Neural progenitor cell (in vitro differentiated cells): ENCODE data around the gene CDK5. TPM values are rescaled to one million over a fixed set of nuclear protein-coding genes. Genes with fewer than 3 reads are reported as not detected.

ENCODE experiments used
- DNase-seq: peaks from one replicate; pipeline ENCODE4 v3.0.0-alpha.2; 2016; ENCODE audit warnings: low spot score
- H2AFZ ChIP-seq: fragments of 200-600 bp; sonication (generic); replicated peaks from 2 replicates; pipeline ENCODE4 v1.6.1; 2016; ENCODE audit warnings: antibody characterized with exemption
- H3F3A ChIP-seq: fragments of 200-600 bp; sonication (generic); 2 replicates; pipeline ENCODE4 v1.6.1; 2016; ENCODE audit warnings: antibody characterized with exemption, low read depth
- H3K27ac ChIP-seq: fragments of 200-600 bp; sonication (generic); 2 replicates; pipeline ENCODE4 v1.5.1; 2016; ENCODE audit warnings: mild to moderate bottlenecking
- H3K27me3 ChIP-seq: fragments of 200-600 bp; sonication (generic); 2 replicates; pipeline ENCODE4 v1.6.1; 2016; ENCODE audit warnings: mild to moderate bottlenecking, moderate library complexity
- H3K36me3 ChIP-seq: fragments of 200-600 bp; sonication (generic); 2 replicates; pipeline ENCODE4 v1.5.1; 2016
- H3K4me1 ChIP-seq: fragments of 200-600 bp; sonication (generic); 2 replicates; pipeline ENCODE4 v1.6.1; 2016; ENCODE audit warnings: mixed run types
- H3K4me2 ChIP-seq: fragments of 200-600 bp; sonication (generic); 2 replicates; pipeline ENCODE4 v1.6.1; 2016
- H3K4me3 ChIP-seq: fragments of 200-600 bp; sonication (generic); 2 replicates; pipeline ENCODE4 v1.5.1; 2016
- H3K79me2 ChIP-seq: fragments of 200-600 bp; sonication (generic); 2 replicates; pipeline ENCODE4 v1.6.1; 2016; ENCODE audit warnings: low read depth
- H3K9ac ChIP-seq: fragments of 200-600 bp; sonication (generic); 2 replicates; pipeline ENCODE4 v1.6.1; 2016
- H3K9me3 ChIP-seq: fragments of 200-600 bp; sonication (generic); 2 replicates; pipeline ENCODE4 v1.5.1; 2016; ENCODE audit warnings: low read depth
- H4K20me1 ChIP-seq: fragments of 200-600 bp; sonication (generic); 2 replicates; pipeline ENCODE4 v1.6.1; 2016; ENCODE audit warnings: low read depth
- H3K27ac Mint-ChIP-seq: 3 replicates; pipeline ENCODE4 v1.8.0; 2021; ENCODE audit warnings: mixed read lengths
- H3K27me3 Mint-ChIP-seq: 2 replicates; pipeline ENCODE4 v1.8.0; 2022; ENCODE audit warnings: low read depth, mild to moderate bottlenecking, inconsistent platforms, moderate library complexity, mixed read lengths; ENCODE audit not compliant: insufficient read depth
- H3K36me3 Mint-ChIP-seq: 3 replicates; pipeline ENCODE4 v1.8.0; 2021; ENCODE audit warnings: mixed read lengths
- H3K4me1 Mint-ChIP-seq: 3 replicates; pipeline ENCODE4 v1.8.0; 2021; ENCODE audit warnings: mixed read lengths
- H3K4me3 Mint-ChIP-seq: 3 replicates; pipeline ENCODE4 v1.8.0; 2021; ENCODE audit warnings: mild to moderate bottlenecking, moderate library complexity, mixed read lengths
- H3K9me3 Mint-ChIP-seq: 3 replicates; pipeline ENCODE4 v1.8.0; 2020; ENCODE audit warnings: mixed read lengths
- EZH2 ChIP-seq: fragments of 200-600 bp; sonication (generic); IDR thresholded peaks from 2 replicates; pipeline ENCODE4 v1.6.1; 2017; ENCODE audit warnings: antibody characterized with exemption, mild to moderate bottlenecking, moderate library complexity
- EZH2phosphoT487 ChIP-seq: fragments of 200-600 bp; sonication (generic); IDR thresholded peaks from 2 replicates; pipeline ENCODE4 v1.6.1; 2017; ENCODE audit warnings: antibody characterized with exemption
- total RNA-seq: library from RNA; depleted of rRNA; stranded (reverse); fragments of >200 nt; gene quantifications from 2 replicates; pipeline ENCODE4 v1.2.3, GENCODE V29; 2015; ENCODE audit warnings: low replicate concordance
- TF ChIP-seq, protein P1 (sequence below): fragments of 200-600 bp; sonication (generic); IDR thresholded peaks from 2 replicates; pipeline ENCODE4 v1.5.1; 2017; ENCODE audit warnings: antibody characterized with exemption, mild to moderate bottlenecking

CDK5 gene
- total RNA-seq, 1 donor from 2014 or later, result 8.1 TPM

GRCh38 chr7:151094675-151095074 lies 37.0 kb upstream of the CDK5 start:
- no peak for TF ChIP-seq EZH2
- TF ChIP-seq EZH2phosphoT487, result no peak
- Mint-ChIP-seq H3K4me1 (peaks cover 9% of the 10 kb centered on the region), H3K9me3 (no peaks in the 10 kb centered on the region), H3K27ac (no peak overlapping the region), H3K36me3 (peaks cover 7% of the 10 kb centered on the region), H3K4me3 (no peak overlapping the region), H3K27me3 (peaks cover 10% of the 10 kb centered on the region)
- Histone ChIP-seq H3K27me3 (no peaks in the 10 kb centered on the region), H3K36me3 (no peaks in the 10 kb centered on the region), H3K9me3 (no peaks in the 10 kb centered on the region), H3F3A (peaks cover 8% of the 10 kb centered on the region), H3K4me1 (peaks cover 7% of the 10 kb centered on the region), H3K4me2 (no peak overlapping the region), H3K27ac (no peak overlapping the region), H3K4me3 (no peak overlapping the region), H3K9ac (no peak overlapping the region), H3K79me2 (peaks cover 97% of the 10 kb centered on the region), H2AFZ (no peak overlapping the region), H4K20me1 (peaks cover 82% of the 10 kb centered on the region)
- DNase-seq, result no peak

DNA sequence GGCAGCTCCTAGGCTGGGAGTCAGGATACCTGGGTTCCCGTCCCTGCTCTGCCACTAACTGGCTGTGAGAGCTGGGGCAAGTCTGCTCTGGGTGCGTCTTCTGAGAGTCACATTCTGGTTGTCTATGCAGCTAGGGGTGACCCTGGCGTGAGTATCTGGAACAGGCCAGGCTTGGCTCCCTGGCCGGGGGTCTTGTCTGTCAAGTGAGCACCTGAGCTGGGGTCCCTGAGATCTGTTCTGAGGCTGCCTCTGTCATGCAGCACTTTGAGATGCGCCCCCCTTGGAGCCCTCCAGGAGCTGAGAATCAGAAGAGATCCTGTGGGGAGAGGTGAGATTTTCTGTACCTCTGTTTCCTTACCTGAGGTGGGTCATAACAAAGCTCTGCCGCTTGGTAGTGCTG lies 36.1 kb upstream of the CDK5 start:
- no peak overlapping the region for H3K4me3 ChIP-seq
- H3K9ac ChIP-seq, result no peak overlapping the region
- H4K20me1 ChIP-seq, result peaks cover 86% of the 10 kb centered on the region
- H3K4me2 ChIP-seq, result no peak overlapping the region
- H3K4me1 ChIP-seq, result peaks cover 17% of the 10 kb centered on the region
- H3K9me3 Mint-ChIP-seq, result no peaks in the 10 kb centered on the region
- H3K4me3 Mint-ChIP-seq, result no peak overlapping the region
- DNase-seq, result no peak
- no peaks in the 10 kb centered on the region for H3K27me3 ChIP-seq
- H2AFZ ChIP-seq, result no peak overlapping the region
- H3K36me3 Mint-ChIP-seq, result peaks cover 9% of the 10 kb centered on the region
- no peak overlapping the region for H3K27ac Mint-ChIP-seq
- peaks cover 17% of the 10 kb centered on the region for H3F3A ChIP-seq
- peaks cover 13% of the 10 kb centered on the region for H3K27me3 Mint-ChIP-seq
- no peaks in the 10 kb centered on the region for H3K9me3 ChIP-seq
- peaks cover 18% of the 10 kb centered on the region for H3K4me1 Mint-ChIP-seq
- TF ChIP-seq EZH2, result no peak
- TF ChIP-seq, protein P1, sequence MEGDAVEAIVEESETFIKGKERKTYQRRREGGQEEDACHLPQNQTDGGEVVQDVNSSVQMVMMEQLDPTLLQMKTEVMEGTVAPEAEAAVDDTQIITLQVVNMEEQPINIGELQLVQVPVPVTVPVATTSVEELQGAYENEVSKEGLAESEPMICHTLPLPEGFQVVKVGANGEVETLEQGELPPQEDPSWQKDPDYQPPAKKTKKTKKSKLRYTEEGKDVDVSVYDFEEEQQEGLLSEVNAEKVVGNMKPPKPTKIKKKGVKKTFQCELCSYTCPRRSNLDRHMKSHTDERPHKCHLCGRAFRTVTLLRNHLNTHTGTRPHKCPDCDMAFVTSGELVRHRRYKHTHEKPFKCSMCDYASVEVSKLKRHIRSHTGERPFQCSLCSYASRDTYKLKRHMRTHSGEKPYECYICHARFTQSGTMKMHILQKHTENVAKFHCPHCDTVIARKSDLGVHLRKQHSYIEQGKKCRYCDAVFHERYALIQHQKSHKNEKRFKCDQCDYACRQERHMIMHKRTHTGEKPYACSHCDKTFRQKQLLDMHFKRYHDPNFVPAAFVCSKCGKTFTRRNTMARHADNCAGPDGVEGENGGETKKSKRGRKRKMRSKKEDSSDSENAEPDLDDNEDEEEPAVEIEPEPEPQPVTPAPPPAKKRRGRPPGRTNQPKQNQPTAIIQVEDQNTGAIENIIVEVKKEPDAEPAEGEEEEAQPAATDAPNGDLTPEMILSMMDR, result no peak
- no peak for TF ChIP-seq EZH2phosphoT487
- no peak overlapping the region for H3K27ac ChIP-seq
- H3K36me3 ChIP-seq, result no peaks in the 10 kb centered on the region
- peaks cover 100% of the 10 kb centered on the region for H3K79me2 ChIP-seq

- DNase-seq, result no peak
- Histone ChIP-seq H3K27ac (no peak overlapping the region), H3K4me1 (peaks cover 28% of the 10 kb centered on the region), H3K9ac (no peak overlapping the region), H3K9me3 (no peaks in the 10 kb centered on the region), H3K79me2 (peaks cover 100% of the 10 kb centered on the region), H2AFZ (no peak overlapping the region), H3K4me3 (no peak overlapping the region), H3K4me2 (no peak overlapping the region), H3K27me3 (peaks cover 11% of the 10 kb centered on the region), H3F3A (peaks cover 31% of the 10 kb centered on the region), H4K20me1 (peaks cover 98% of the 10 kb centered on the region), H3K36me3 (no peaks in the 10 kb centered on the region)
- TF ChIP-seq, protein P1, result no peak
- TF ChIP-seq EZH2phosphoT487, result no peak
- Mint-ChIP-seq H3K4me1 (peaks cover 27% of the 10 kb centered on the region), H3K36me3 (peaks cover 4% of the 10 kb centered on the region), H3K27ac (no peak overlapping the region), H3K27me3 (peaks cover 11% of the 10 kb centered on the region), H3K9me3 (no peaks in the 10 kb centered on the region), H3K4me3 (no peak overlapping the region)
Measured at GRCh38 chr7:151091988-151092387, 34.3 kb upstream of the CDK5 start.

- no peaks in the 10 kb centered on the region for H3K9me3 Mint-ChIP-seq
- H3K36me3 Mint-ChIP-seq, result peaks cover 4% of the 10 kb centered on the region
- Histone ChIP-seq H3K36me3 (no peaks in the 10 kb centered on the region), H3K27me3 (peaks cover 11% of the 10 kb centered on the region), H3K9me3 (no peaks in the 10 kb centered on the region), H4K20me1 (peaks cover 96% of the 10 kb centered on the region), H3K79me2 (peaks cover 96% of the 10 kb centered on the region), H3K9ac (no peak overlapping the region), H2AFZ (no peak overlapping the region), H3F3A (peaks cover 34% of the 10 kb centered on the region), H3K27ac (no peak overlapping the region), H3K4me3 (no peak overlapping the region), H3K4me1 (peaks cover 28% of the 10 kb centered on the region), H3K4me2 (no peak overlapping the region)
- TF ChIP-seq EZH2phosphoT487, result no peak
- TF ChIP-seq EZH2, result no peak
- TF ChIP-seq, protein P1, result peak; percentile 68
- no peak overlapping the region for H3K4me3 Mint-ChIP-seq
- no peak overlapping the region for H3K27ac Mint-ChIP-seq
- peaks cover 27% of the 10 kb centered on the region for H3K4me1 Mint-ChIP-seq
- peaks cover 11% of the 10 kb centered on the region for H3K27me3 Mint-ChIP-seq
- DNase-seq, result peak; percentile 70
Measured at GRCh38 chr7:151091431-151091830, 33.7 kb upstream of the CDK5 start.
